ENCODE results near the gene AP3S2.

- no peak for TF ChIP-seq MAFK (IDR thresholded peaks at IDR 0.05; ENCODE audit: low read depth, low read length)
- no peak for TF ChIP-seq SRF (IDR thresholded peaks at IDR 0.05; ENCODE audit: low read depth, low read length)
- no peak for TF ChIP-seq CTCF (IDR thresholded peaks at IDR 0.05; ENCODE audit: control extremely low read depth in 1 of 3, insufficient read depth in 1 of 3, low read depth in 1 of 3, low read length in 3 of 3)
Measured at GRCh38 chr15:89917442-89918101, 23.8 kb upstream of the AP3S2 start.
